Measurements from ENCODE around the gene GPATCH4.
A peak's percentile ranks its signal among the peaks of the same experiment; 100 is the strongest.
"Not testable (repeated sequence)": the region's sequence is repeated elsewhere in the genome, so short reads cannot be mapped to it uniquely, and the experiment has no call there.

GPATCH4 gene

DNA sequence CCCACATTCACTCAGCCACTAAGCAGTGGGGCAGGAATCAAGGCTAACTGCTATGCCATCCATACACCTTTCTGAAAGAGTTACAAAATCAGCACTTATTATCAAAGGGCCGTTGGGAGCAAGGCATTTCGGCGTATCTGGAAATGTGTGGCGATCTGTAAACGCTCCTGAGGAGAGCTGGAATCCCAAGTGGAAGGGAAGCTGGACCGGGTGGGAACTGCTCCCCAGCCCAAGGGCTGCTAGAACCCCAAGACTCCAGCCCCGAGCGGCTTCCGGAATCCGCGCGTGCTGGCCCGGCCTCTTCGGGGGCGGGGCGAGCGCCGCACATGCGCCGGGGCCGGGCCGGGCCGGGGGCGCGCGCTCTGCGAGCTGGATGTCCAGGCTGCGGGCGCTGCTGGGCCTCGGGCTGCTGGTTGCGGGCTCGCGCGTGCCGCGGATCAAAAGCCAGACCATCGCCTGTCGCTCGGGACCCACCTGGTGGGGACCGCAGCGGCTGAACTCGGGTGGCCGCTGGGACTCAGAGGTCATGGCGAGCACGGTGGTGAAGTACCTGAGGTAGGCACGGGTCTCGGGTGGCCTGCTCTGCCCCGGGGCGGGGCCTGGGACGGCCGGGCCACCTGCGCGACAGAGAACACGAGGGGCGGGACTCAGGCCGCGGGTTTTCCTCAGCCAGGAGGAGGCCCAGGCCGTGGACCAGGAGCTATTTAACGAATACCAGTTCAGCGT lies 9.7 kb downstream of the GPATCH4 start, which contains the start of gene NAXE:
Gene NAXE (plus strand): TSS at position 345 of the 726 bp plus-strand sequence. CDS start 29 bp downstream, at position 374.
- Histone ChIP-seq H3K9me3 (ENCODE audit: control insufficient read depth in 1 of 2, low read length in 2 of 2) (no peaks in the 10 kb centered on the region), H3K4me3 (ENCODE audit: low read depth in 1 of 2, low read length in 2 of 2) (peak within 1 kb of the TSS; percentile 75 to 95)

DNA sequence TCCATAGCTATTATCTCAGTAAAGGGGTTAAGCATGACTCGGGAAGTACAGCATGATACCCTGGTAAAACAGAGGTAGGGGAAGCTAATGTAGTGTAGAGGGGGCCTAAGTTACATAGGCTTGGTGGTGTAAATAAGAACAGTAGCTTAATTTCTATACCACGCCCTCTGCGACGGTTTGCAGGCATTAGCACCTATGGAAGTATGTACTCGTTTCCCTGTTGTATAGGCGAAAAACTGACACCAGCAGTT lies 10.2 kb downstream of the GPATCH4 start:
- H3K4me1 ChIP-seq (ENCODE audit: control insufficient read depth in 1 of 2, insufficient read depth in 2 of 2, low read length in 2 of 2), result peaks cover 14 to 16% of the 10 kb centered on the region in 2 donors
- H3K9me3 ChIP-seq (ENCODE audit: control insufficient read depth in 1 of 2, low read length in 2 of 2), result no peaks in the 10 kb centered on the region
- peaks cover 8 to 31% of the 10 kb centered on the region in 2 donors for H3K36me3 ChIP-seq (ENCODE audit: control insufficient read depth in 1 of 2, insufficient read depth in 2 of 2, low read length in 2 of 2)
- peak overlapping the region; percentile 40 for H3K27ac ChIP-seq (ENCODE audit: low read depth, low read length)
- no peaks in the 10 kb centered on the region for H3K27me3 ChIP-seq (ENCODE audit: control insufficient read depth in 1 of 2, insufficient read depth in 2 of 2, low read length in 2 of 2)
- peak overlapping the region; percentile 78 to 98 for H3K9ac ChIP-seq (ENCODE audit: low read depth in 1 of 2, low read length in 2 of 2)
- peak overlapping the region; percentile 75 to 95 for H3K4me3 ChIP-seq (ENCODE audit: low read depth in 1 of 2, low read length in 2 of 2)

More for the DNA sequence above, 9.7 kb downstream of the GPATCH4 start, which contains the start of gene NAXE:
- no peaks in the 10 kb centered on the region for H3K27me3 ChIP-seq (ENCODE audit: control insufficient read depth in 1 of 2, insufficient read depth in 2 of 2, low read length in 2 of 2)
- peaks cover 8 to 36% of the 10 kb centered on the region in 2 donors for H3K36me3 ChIP-seq (ENCODE audit: control insufficient read depth in 1 of 2, insufficient read depth in 2 of 2, low read length in 2 of 2)
- peak within 1 kb of the TSS; percentile 61 for H3K27ac ChIP-seq (ENCODE audit: low read depth, low read length)
- peak within 1 kb of the TSS; percentile 78 to 98 for H3K9ac ChIP-seq (ENCODE audit: low read depth in 1 of 2, low read length in 2 of 2)
- H3K4me1 ChIP-seq (ENCODE audit: control insufficient read depth in 1 of 2, insufficient read depth in 2 of 2, low read length in 2 of 2), result peaks cover 14 to 16% of the 10 kb centered on the region in 2 donors

DNA sequence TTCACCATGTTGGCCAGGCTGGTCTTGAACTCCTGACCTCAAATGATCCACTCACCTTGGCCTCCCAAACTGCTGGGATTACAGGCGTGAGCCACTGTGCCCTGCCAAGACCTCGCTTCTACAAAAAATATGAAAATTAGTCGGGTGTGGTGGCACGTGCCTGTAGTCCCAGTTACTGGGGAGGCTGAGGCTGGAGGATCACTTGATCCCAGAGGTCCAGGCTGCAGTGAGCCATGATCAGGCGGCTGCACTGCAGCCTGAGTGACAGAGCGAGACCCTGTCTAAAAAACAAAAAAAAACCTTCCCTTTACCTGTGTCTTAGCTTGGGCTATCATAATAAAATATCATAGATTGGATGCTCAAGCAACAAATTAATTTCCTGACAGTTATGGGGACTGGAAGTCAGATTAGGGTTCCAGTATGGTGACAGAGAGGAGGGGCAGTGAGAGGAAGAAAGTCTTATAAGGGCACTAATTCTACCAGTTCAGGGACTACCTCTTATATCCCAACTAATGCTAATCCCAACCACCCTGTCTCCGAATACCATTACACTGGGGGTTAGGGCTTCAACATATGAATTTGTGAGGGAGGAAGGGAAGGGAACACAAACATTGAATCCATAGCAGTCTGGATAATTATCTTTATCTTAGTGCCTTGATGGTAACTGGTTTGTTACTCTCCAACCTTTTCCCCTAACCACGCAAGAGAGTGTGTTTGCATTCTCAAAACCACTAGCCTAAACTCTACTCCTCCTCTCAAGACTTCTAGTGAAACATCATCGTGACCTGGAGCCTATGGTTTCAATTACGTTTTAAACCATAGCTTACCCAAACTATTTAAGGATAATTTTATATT lies 10.7 kb downstream of the GPATCH4 start:
- H3K27ac ChIP-seq (ENCODE audit: low read depth, low read length), result peak overlapping the region; percentile 40
- H3K9me3 ChIP-seq (ENCODE audit: control insufficient read depth in 1 of 2, low read length in 2 of 2), result no peaks in the 10 kb centered on the region
- peak overlapping the region; percentile 75 to 95 for H3K4me3 ChIP-seq (ENCODE audit: low read depth in 1 of 2, low read length in 2 of 2)
- peaks cover 14 to 16% of the 10 kb centered on the region in 2 donors for H3K4me1 ChIP-seq (ENCODE audit: control insufficient read depth in 1 of 2, insufficient read depth in 2 of 2, low read length in 2 of 2)
- H3K36me3 ChIP-seq (ENCODE audit: control insufficient read depth in 1 of 2, insufficient read depth in 2 of 2, low read length in 2 of 2), result peaks cover 8 to 26% of the 10 kb centered on the region in 2 donors
- no peaks in the 10 kb centered on the region for H3K27me3 ChIP-seq (ENCODE audit: control insufficient read depth in 1 of 2, insufficient read depth in 2 of 2, low read length in 2 of 2)
- H3K9ac ChIP-seq (ENCODE audit: low read depth in 1 of 2, low read length in 2 of 2), result peak overlapping the region; percentile 78 to 98

DNA sequence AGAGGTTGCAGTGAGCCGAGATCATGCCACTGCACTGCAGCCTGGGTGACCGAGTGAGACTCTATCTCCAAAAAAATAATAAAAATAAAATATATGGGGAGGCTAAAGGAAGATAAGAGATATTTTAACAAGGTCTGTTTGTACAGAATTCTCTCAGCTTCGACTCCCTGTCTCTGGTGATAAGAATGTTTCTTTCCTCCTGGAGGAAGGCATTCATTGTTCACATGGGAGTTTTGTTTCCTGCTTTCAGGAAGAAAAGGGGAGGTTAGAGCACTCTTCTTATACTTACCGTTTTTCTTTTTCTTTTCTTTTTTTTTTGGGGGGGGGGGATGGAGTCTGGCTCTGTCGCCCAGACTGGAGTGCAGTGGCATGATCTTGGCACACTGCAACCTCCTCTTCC lies 11.7 kb downstream of the GPATCH4 start:
- no peaks in the 10 kb centered on the region for H3K9me3 ChIP-seq (ENCODE audit: control insufficient read depth in 1 of 2, low read length in 2 of 2)
- H3K4me1 ChIP-seq (ENCODE audit: control insufficient read depth in 1 of 2, insufficient read depth in 2 of 2, low read length in 2 of 2), result peaks cover 14 to 16% of the 10 kb centered on the region in 2 donors
- H3K27me3 ChIP-seq (ENCODE audit: control insufficient read depth in 1 of 2, insufficient read depth in 2 of 2, low read length in 2 of 2), result no peaks in the 10 kb centered on the region
- H3K4me3 ChIP-seq (ENCODE audit: low read depth in 1 of 2, low read length in 2 of 2), result no peak overlapping the region
- H3K27ac ChIP-seq (ENCODE audit: low read depth, low read length), result no peak overlapping the region
- no peak overlapping the region for H3K9ac ChIP-seq (ENCODE audit: low read depth in 1 of 2, low read length in 2 of 2)
- peaks cover 3 to 16% of the 10 kb centered on the region in 2 donors for H3K36me3 ChIP-seq (ENCODE audit: control insufficient read depth in 1 of 2, insufficient read depth in 2 of 2, low read length in 2 of 2)

DNA sequence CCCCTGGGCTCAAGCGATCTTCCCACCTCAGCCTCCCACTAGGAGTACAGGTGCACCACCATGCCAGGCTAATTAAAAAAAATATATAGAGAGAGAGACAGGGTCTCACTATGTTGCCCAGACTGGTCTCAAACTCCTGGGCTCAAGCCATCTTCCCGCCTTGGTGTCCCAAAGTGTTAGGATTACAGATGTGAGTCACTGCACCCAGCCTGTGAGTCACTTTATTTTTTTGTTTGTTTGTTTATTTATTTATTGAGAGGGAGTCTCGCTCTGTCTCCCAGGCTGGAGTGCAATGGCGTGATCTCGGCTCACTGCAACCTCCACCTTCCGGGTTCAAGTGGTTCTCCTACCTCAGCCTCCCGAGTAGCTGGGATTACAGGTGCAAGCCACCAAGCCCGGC lies 13.4 kb downstream of the GPATCH4 start:
- H3K27ac ChIP-seq (ENCODE audit: low read depth, low read length); H3K4me3 ChIP-seq (ENCODE audit: low read depth in 1 of 2, low read length in 2 of 2); H3K9ac ChIP-seq (ENCODE audit: low read depth in 1 of 2, low read length in 2 of 2); H3K36me3 ChIP-seq (ENCODE audit: control insufficient read depth in 1 of 2, insufficient read depth in 2 of 2, low read length in 2 of 2); H3K9me3 ChIP-seq (ENCODE audit: control insufficient read depth in 1 of 2, low read length in 2 of 2); H3K27me3 ChIP-seq (ENCODE audit: control insufficient read depth in 1 of 2, insufficient read depth in 2 of 2, low read length in 2 of 2): not testable (repeated sequence)
- H3K4me1 ChIP-seq (ENCODE audit: control insufficient read depth in 1 of 2, insufficient read depth in 2 of 2, low read length in 2 of 2), result peaks cover 14 to 16% of the 10 kb centered on the region in 2 donors

DNA sequence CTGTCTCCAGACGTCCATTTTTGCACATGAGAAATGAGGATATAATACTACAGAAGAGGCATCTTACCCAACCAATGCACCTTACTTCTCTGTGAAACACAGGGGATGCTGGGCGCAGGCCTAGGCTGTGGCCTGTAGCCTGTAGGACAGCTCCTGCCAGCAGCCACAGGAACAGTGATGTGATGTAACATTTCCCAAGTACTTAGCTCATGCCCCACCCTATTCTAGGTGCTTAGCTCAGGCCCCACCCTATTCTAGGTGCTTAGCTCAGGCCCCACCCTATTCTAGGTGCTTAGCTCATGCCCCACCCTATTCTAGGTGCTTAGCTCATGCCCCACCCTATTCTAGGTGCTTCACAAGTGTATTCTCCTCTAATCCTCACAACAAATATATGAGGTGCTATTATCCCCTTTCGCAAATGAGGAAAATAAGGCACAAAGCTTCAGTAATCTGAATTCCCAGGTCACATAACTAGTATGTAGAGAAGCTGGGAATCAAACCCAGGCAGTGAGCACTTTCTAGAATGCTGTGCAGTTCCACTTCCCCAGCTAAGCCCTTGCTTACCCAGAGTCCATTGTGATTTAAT lies 14.3 kb downstream of the GPATCH4 start:
- Histone ChIP-seq H3K36me3 (ENCODE audit: control insufficient read depth in 1 of 2, insufficient read depth in 2 of 2, low read length in 2 of 2) (no peaks in the 10 kb centered on the region), H3K4me1 (ENCODE audit: control insufficient read depth in 1 of 2, insufficient read depth in 2 of 2, low read length in 2 of 2) (peaks cover 8 to 10% of the 10 kb centered on the region in 2 donors), H3K9ac (ENCODE audit: low read depth in 1 of 2, low read length in 2 of 2) (no peak overlapping the region), H3K27me3 (ENCODE audit: control insufficient read depth in 1 of 2, insufficient read depth in 2 of 2, low read length in 2 of 2) (no peaks in the 10 kb centered on the region), H3K4me3 (ENCODE audit: low read depth in 1 of 2, low read length in 2 of 2) (no peak overlapping the region), H3K9me3 (ENCODE audit: control insufficient read depth in 1 of 2, low read length in 2 of 2) (no peaks in the 10 kb centered on the region), H3K27ac (ENCODE audit: low read depth, low read length) (no peak overlapping the region)

DNA sequence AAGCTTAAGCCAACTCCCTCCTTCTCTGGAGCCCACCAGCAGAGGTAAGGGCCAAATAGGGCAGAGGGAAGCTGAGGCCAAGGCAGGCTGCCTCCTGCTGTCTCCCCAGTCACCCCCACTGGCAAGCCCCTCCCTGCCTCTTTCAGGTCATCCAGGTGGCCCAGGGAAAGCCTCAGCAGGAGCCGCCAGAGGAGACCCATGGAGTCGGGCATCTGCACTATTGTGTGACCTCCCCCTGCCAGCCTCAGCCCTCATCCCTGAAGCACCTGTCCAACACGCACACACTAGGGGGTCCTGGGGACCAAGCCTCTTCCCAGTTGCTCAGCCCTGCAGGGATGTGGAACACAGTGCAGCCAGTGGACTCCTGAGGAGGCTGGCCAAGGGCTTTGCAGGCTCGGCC lies 15.0 kb downstream of the GPATCH4 start:
- no peaks in the 10 kb centered on the region for H3K9me3 ChIP-seq (ENCODE audit: control insufficient read depth in 1 of 2, low read length in 2 of 2)
- H3K4me3 ChIP-seq (ENCODE audit: low read depth in 1 of 2, low read length in 2 of 2), result no peak overlapping the region
- H3K4me1 ChIP-seq (ENCODE audit: control insufficient read depth in 1 of 2, insufficient read depth in 2 of 2, low read length in 2 of 2), result peaks cover 7% of the 10 kb centered on the region in 2 donors
- no peaks in the 10 kb centered on the region for H3K36me3 ChIP-seq (ENCODE audit: control insufficient read depth in 1 of 2, insufficient read depth in 2 of 2, low read length in 2 of 2)
- no peak overlapping the region for H3K9ac ChIP-seq (ENCODE audit: low read depth in 1 of 2, low read length in 2 of 2)
- H3K27ac ChIP-seq (ENCODE audit: low read depth, low read length), result no peak overlapping the region
- H3K27me3 ChIP-seq (ENCODE audit: control insufficient read depth in 1 of 2, insufficient read depth in 2 of 2, low read length in 2 of 2), result no peaks in the 10 kb centered on the region

DNA sequence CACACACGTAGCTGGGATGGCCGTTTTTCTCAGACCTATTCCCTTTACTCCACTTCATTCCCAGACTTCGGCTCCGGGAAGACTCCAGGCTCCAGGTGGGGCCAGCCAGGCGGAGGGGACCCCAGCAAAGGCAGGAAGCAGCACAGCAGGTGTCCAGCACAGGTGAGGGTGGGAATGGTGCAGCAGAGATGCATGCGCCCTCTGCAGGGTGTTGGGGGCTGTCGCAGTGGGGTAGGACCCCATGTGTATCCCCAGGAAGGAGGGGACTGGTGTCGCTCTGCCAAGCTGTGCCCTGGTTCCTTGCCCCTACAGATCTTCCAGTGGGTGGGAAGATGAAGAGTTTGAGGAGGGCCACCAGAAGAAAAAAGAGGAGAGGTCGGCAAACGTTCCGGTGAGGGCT lies 16.5 kb downstream of the GPATCH4 start:
- Histone ChIP-seq H3K27ac (ENCODE audit: low read depth, low read length) (no peak overlapping the region), H3K9ac (ENCODE audit: low read depth in 1 of 2, low read length in 2 of 2) (no peak overlapping the region), H3K4me1 (ENCODE audit: control insufficient read depth in 1 of 2, insufficient read depth in 2 of 2, low read length in 2 of 2) (no peaks in the 10 kb centered on the region), H3K36me3 (ENCODE audit: control insufficient read depth in 1 of 2, insufficient read depth in 2 of 2, low read length in 2 of 2) (no peaks in the 10 kb centered on the region), H3K27me3 (ENCODE audit: control insufficient read depth in 1 of 2, insufficient read depth in 2 of 2, low read length in 2 of 2) (no peaks in the 10 kb centered on the region), H3K9me3 (ENCODE audit: control insufficient read depth in 1 of 2, low read length in 2 of 2) (no peaks in the 10 kb centered on the region), H3K4me3 (ENCODE audit: low read depth in 1 of 2, low read length in 2 of 2) (no peak overlapping the region)

DNA sequence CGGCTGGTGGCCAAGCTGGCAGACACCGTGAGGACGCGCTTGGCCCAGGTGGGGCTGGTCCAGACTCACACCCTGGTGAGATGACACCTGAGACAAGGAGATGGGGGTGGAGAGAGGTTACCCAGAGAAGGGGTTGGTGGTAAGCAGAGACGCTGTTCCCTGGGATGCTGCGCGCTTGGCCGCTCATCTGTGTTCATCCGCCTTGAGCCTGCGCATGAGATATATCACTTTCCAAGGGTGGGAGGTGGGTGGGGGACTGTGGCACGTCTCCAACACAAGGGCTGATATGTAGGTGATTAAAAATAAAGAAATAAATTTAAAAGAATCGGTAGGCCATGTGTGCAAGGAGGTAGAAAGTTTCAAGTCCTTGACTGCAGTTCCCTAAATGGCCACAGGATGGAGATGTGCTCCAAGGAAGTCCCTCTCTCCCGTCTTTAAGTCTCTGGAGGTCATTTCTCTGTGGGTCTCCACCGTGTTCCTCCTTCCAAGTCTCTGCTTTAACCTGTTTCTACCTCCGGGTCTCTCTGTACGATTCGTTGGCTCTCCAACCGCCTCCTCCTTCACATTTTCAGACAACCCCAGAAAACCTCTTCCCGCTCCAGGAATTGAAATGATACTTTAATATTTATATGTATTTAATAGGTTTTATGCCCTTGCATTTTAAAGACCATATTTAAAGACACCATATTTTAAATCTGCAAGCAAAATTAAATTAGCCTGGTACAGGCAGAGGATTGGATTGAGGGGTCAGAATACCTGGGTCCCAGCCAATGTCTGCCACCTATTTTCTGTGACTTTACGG lies 17.3 kb downstream of the GPATCH4 start:
- Histone ChIP-seq H3K36me3 (ENCODE audit: control insufficient read depth in 1 of 2, insufficient read depth in 2 of 2, low read length in 2 of 2) (no peaks in the 10 kb centered on the region), H3K4me1 (ENCODE audit: control insufficient read depth in 1 of 2, insufficient read depth in 2 of 2, low read length in 2 of 2) (no peaks in the 10 kb centered on the region), H3K9ac (ENCODE audit: low read depth in 1 of 2, low read length in 2 of 2) (no peak overlapping the region), H3K27ac (ENCODE audit: low read depth, low read length) (no peak overlapping the region), H3K4me3 (ENCODE audit: low read depth in 1 of 2, low read length in 2 of 2) (no peak overlapping the region), H3K9me3 (ENCODE audit: control insufficient read depth in 1 of 2, low read length in 2 of 2) (no peaks in the 10 kb centered on the region), H3K27me3 (ENCODE audit: control insufficient read depth in 1 of 2, insufficient read depth in 2 of 2, low read length in 2 of 2) (no peaks in the 10 kb centered on the region)
